Gastroesophageal sphincter (tissue), 3 donors: ENCODE results near the gene GARIN5B.

Experiments used
- POLR2A ChIP-seq, 2 donors: fragments of 450-650 bp; IDR thresholded peaks; one replicate each; pipeline ENCODE4 v1.6.1; 2017; ENCODE audit warnings: antibody characterized with exemption in 2 of 2, mild to moderate bottlenecking in 2 of 2, moderate library complexity in 1 of 2
- POLR2AphosphoS5 ChIP-seq: sonication (generic); formaldehyde crosslinking; IDR thresholded peaks from one replicate; pipeline ENCODE4 v1.6.1; 2017; ENCODE audit warnings: antibody characterized with exemption
- TF ChIP-seq, protein P1 (sequence below), 4 experiments: fragments of 200-600 bp in 2 of 4; fragments of 450-650 bp in 2 of 4; sonication (generic) in 1 of 4; IDR thresholded peaks; one replicate each; pipeline ENCODE4 v1.5.1; 2017 to 2019; ENCODE audit warnings: antibody characterized with exemption in 4 of 4, mild to moderate bottlenecking in 2 of 4, moderate library complexity in 2 of 4

DNA sequence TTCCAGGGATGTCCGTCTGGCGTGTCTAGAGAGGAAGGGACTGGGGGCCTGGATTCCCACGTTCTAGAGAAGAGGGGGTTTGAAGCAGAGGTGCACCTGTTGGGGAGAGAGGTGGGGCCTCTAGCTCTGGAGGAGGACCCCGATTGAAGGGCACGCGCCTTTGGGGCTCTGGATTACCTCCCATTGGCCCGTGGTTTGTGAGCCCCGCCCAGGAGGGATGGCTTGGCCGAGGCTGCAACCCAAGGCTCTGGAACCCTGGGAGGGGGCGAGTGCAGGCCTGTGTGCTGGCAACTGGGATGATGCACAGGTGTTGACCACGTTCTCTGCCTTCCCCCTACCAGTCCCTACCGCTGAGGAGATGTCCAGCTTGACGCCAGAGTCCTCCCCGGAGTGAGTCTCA lies 58.1 kb downstream of the GARIN5B start:
- TF ChIP-seq POLR2A (IDR thresholded peaks at IDR 0.05), result no peak
- TF ChIP-seq, protein P1, sequence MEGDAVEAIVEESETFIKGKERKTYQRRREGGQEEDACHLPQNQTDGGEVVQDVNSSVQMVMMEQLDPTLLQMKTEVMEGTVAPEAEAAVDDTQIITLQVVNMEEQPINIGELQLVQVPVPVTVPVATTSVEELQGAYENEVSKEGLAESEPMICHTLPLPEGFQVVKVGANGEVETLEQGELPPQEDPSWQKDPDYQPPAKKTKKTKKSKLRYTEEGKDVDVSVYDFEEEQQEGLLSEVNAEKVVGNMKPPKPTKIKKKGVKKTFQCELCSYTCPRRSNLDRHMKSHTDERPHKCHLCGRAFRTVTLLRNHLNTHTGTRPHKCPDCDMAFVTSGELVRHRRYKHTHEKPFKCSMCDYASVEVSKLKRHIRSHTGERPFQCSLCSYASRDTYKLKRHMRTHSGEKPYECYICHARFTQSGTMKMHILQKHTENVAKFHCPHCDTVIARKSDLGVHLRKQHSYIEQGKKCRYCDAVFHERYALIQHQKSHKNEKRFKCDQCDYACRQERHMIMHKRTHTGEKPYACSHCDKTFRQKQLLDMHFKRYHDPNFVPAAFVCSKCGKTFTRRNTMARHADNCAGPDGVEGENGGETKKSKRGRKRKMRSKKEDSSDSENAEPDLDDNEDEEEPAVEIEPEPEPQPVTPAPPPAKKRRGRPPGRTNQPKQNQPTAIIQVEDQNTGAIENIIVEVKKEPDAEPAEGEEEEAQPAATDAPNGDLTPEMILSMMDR (IDR thresholded peaks at IDR 0.05), result no peak
- no peak for TF ChIP-seq POLR2AphosphoS5
